ENCODE measurements around the gene TEX19.

DNA sequence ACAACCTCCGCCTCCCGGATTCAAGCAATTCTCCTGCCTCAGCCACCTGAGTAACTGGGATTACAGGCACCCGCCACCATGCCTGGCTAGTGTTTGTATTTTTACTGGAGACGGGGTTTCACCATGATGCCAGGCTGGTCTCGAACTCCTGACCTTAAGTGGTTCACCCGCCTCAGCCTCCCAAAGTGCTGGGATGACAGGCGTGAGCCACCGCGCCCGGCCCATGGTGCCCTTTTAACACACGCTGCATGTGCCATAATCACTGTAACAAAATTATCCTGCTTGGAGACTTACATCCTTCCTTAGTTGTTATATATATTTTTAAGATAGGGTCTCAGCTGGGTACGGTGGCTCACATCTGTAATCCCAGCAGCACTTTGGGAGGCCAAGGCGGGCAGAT lies 47.1 kb upstream of the TEX19 start:
- TF ChIP-seq, protein P1, sequence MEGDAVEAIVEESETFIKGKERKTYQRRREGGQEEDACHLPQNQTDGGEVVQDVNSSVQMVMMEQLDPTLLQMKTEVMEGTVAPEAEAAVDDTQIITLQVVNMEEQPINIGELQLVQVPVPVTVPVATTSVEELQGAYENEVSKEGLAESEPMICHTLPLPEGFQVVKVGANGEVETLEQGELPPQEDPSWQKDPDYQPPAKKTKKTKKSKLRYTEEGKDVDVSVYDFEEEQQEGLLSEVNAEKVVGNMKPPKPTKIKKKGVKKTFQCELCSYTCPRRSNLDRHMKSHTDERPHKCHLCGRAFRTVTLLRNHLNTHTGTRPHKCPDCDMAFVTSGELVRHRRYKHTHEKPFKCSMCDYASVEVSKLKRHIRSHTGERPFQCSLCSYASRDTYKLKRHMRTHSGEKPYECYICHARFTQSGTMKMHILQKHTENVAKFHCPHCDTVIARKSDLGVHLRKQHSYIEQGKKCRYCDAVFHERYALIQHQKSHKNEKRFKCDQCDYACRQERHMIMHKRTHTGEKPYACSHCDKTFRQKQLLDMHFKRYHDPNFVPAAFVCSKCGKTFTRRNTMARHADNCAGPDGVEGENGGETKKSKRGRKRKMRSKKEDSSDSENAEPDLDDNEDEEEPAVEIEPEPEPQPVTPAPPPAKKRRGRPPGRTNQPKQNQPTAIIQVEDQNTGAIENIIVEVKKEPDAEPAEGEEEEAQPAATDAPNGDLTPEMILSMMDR (IDR thresholded peaks at IDR 0.05), result no peak
- TF ChIP-seq POLR2AphosphoS5 (IDR thresholded peaks at IDR 0.05), result no peak

All from prostate gland (tissue), 2 donors.